ENCODE data around the gene TJP1.

The TJP1 gene

DNA sequence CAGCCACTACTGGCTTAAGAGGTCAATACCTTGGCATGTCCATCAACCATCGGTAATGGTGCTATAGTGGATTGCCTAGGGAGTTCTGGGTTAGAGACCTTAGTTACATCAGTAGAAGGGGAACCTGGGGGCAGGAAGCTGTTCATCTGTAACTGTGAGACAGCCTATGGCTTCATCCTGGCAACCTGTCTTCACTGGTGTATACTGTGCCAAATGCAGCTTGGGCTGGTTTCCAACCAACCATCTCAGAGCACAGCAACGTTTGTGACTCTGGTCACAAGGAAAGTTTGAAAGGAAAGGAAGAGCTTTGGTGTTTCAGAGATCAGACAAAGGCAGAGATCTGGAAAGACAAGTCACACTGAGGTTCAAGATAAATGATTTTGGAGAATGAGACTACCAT lies 93.8 kb downstream of the TJP1 start:
- in situ Hi-C loops (cut with HindIII; ENCODE audit: low pct_unique_long_range_greater_than_20kb, low sequenced_read_pairs) = no loop called here
- DNase-seq (ENCODE audit: low read depth in 1 of 2, low spot score in 1 of 2) = no peak
- no peak for TF ChIP-seq JUND (IDR thresholded peaks at IDR 0.05; ENCODE audit: low read depth)

DNA sequence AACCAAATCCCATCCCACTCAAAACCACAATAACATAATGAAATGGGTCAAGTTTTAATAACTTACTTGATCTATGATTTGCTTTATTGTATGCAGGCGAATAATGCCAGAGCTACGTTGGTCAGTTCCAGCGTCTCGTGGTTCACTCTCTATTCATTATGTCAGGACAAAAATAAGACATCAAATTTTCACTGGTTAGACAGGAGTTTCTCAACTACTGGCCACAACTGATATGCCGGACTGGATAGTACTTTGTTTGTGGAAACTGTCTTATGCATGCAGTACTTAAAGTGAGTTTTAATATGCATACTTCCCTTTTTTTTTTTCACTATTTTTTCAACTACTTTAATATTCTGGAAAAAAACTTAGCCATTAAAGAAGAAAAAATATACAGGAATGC lies 94.4 kb downstream of the TJP1 start:
- in situ Hi-C loops (cut with HindIII; ENCODE audit: low pct_unique_long_range_greater_than_20kb, low sequenced_read_pairs) = no loop called here
- DNase-seq (ENCODE audit: low read depth in 1 of 2, low spot score in 1 of 2) = no peak
- no peak for TF ChIP-seq JUND (IDR thresholded peaks at IDR 0.05; ENCODE audit: low read depth)

DNA sequence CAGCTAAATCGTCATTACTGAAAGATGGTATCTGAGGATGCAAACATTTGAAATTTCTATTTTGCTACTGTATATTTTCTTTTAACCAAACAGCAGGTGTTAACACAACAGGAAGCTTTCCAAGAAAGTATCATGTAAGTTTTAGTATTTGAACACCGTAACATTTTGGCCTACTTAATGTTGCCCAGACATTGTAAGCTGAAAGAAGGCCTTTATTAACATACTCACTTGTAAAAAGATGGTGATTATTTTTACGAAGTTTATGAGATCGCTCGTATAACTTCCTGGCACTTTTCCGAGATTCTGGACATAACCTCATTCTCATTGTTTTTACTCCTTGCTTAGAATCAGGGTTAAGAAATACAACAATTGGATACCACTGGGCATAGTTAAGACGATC lies 95.7 kb downstream of the TJP1 start:
- no peak for TF ChIP-seq JUND (IDR thresholded peaks at IDR 0.05; ENCODE audit: low read depth)
- in situ Hi-C loops (cut with HindIII; ENCODE audit: low pct_unique_long_range_greater_than_20kb, low sequenced_read_pairs) = no loop called here
- no peak for DNase-seq (ENCODE audit: low read depth in 1 of 2, low spot score in 1 of 2)

DNA sequence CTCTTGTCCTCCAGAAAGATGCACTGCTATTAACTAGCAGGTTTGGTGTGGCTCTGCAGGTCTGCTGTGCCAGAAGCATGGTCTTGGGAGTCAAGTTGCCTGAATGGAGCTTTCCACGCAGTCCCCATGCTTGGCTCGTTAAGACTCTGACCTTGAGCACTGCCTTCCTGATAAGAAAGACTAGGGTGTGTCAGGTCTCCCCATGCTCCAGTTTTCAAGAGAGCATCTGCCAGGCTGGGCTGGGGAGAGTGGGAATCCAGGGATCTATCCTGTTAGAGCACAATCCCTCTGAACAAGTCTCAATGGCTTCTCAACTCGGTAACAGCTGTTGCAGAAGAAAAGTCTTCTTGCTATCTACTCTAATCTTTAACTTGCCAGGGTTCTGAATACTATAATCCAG lies 98.2 kb downstream of the TJP1 start:
- in situ Hi-C loops (cut with HindIII; ENCODE audit: low pct_unique_long_range_greater_than_20kb, low sequenced_read_pairs) = no loop called here
- DNase-seq (ENCODE audit: low read depth in 1 of 2, low spot score in 1 of 2) = no peak
- TF ChIP-seq JUND (IDR thresholded peaks at IDR 0.05; ENCODE audit: low read depth) = no peak

DNA sequence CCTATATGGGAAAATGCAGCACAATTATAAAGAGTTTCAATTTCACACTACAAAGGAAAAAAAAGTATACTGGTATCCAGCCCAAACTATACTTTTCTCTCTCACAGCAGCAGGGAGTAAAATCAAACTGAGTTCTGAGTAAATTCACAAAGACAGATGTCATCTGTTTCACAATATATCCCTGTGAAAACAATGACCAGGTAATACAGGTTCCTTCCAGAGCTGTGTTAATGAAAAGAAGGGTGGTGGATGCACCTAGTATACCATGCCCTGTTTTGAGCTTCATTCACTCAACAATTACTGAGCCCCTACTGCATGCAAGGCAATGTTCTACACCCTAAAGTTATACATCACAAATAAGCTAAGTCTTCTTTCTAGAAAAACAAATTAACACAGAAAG lies 108.5 kb downstream of the TJP1 start:
- in situ Hi-C loops (cut with HindIII; ENCODE audit: low pct_unique_long_range_greater_than_20kb, low sequenced_read_pairs) = no loop called here
- TF ChIP-seq JUND (IDR thresholded peaks at IDR 0.05; ENCODE audit: low read depth) = no peak
- peak in 1 of 2 experiments; percentile 26 for DNase-seq (ENCODE audit: low read depth in 1 of 2, low spot score in 1 of 2)

DNA sequence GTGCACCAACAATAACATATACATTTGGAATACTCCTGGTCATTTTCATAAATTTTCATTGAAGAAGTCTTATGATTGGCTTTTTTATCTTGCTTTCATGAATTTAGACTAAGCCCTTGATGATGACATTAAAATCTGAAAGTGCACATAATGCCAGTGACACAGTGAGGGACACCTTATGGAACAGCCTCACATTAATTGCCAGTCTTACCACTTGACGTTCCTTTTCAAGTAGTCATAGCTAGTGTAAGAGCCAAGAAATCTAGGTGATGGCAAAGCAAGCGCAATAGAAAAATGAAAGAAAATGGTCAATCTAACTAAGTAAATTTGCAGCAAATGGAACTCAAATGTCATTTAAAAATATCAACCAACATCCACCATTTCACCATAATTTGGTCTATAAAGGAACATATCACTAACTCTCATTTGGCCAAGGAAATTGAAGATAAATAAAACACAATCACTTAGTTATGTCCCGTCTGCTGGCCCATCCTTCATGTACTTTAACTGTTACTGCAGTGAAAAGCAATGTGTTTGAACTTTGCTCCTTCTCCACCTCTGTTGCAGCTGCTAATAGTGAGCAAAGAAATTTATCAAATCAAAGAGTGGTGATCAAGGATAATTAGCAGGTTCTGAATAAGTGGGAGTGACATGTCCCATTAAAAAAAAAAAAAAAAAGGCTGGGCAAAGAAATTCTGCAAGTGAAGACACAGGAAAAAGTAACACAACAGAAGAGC lies 110.0 kb downstream of the TJP1 start:
- no peak for TF ChIP-seq JUND (IDR thresholded peaks at IDR 0.05; ENCODE audit: low read depth)
- DNase-seq (ENCODE audit: low read depth in 1 of 2, low spot score in 1 of 2) = no peak

DNA sequence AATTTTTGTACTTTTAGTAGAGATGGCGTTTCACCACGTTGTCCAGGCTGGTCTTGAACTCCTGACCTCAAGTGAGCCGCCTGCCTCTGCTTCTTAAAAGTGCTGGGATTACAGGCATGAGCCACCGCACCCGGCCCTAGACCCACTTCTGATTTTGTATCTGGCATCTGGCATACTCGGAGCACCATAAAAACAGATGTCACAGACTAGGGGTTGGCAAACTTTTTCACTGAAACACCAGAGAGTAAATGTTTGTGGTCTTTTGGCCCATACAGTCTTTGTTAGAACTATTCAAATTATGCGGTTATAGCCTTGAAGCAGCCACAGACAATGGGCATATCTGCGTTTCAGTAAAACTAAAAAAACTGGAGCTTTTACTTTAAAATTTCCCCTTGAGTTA lies 110.7 kb downstream of the TJP1 start:
- no peak for TF ChIP-seq JUND (IDR thresholded peaks at IDR 0.05; ENCODE audit: low read depth)
- in situ Hi-C loops (cut with HindIII; ENCODE audit: low pct_unique_long_range_greater_than_20kb, low sequenced_read_pairs) = no loop called here
- DNase-seq (ENCODE audit: low read depth in 1 of 2, low spot score in 1 of 2) = no peak

More for the DNA sequence above, 110.0 kb downstream of the TJP1 start:
- in situ Hi-C loops (cut with HindIII; ENCODE audit: low pct_unique_long_range_greater_than_20kb, low sequenced_read_pairs) = no loop called here

DNA sequence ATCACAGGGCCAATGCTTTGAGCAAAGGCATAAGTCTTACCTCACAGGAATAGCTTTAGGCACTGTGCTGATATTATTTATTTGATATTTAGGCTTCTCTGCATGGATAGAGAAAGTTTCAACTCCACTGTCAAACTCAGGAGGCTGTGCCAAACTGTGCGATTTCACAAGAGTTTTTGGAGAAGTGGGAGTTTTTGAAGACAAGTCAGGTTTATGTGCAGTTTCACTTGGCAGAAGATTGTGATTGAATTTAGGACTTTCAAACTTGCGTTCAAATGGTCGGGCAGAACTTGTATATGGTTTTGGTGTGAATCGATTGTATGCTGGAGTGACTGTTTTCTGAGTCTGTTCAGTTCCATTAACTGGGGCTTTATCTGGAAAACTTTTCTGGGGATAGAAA lies 113.7 kb downstream of the TJP1 start:
- no peak for TF ChIP-seq JUND (IDR thresholded peaks at IDR 0.05; ENCODE audit: low read depth)
- no peak for DNase-seq (ENCODE audit: low read depth in 1 of 2, low spot score in 1 of 2)
- in situ Hi-C loops (cut with HindIII; ENCODE audit: low pct_unique_long_range_greater_than_20kb, low sequenced_read_pairs) = no loop called here

DNA sequence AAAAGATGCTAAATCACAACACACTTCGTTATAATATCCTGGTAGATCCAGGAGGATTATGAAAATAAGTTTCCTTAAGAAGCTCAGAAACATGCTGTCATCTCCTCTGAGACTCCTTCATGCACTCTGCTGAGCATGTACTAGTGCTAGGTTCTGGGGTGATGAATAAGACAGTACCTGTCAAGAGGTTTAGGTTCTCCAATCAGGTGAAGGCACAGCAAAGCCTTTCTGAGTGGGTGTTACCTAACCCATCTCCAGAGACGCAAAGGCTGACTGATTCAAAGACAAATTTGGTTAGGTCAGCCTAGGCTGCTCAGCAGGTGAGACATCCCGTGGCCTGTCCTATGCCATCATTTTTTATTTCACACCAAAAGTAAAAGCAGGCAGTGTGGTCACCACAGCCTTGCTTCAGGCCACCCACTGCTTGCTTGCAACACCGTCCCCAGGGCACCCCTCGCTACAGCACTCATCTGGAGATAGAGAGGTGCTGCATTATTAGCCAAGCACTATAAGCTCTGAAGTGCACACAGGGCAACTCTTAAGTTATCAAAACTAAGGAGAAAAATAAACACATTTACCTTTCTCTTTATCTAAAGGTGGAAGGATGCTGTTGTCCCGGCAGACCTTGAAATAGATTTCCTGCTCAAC lies 117.2 kb downstream of the TJP1 start:
- in situ Hi-C loops (cut with HindIII; ENCODE audit: low pct_unique_long_range_greater_than_20kb, low sequenced_read_pairs) = no loop called here
- no peak for DNase-seq (ENCODE audit: low read depth in 1 of 2, low spot score in 1 of 2)
- no peak for TF ChIP-seq JUND (IDR thresholded peaks at IDR 0.05; ENCODE audit: low read depth)

DNA sequence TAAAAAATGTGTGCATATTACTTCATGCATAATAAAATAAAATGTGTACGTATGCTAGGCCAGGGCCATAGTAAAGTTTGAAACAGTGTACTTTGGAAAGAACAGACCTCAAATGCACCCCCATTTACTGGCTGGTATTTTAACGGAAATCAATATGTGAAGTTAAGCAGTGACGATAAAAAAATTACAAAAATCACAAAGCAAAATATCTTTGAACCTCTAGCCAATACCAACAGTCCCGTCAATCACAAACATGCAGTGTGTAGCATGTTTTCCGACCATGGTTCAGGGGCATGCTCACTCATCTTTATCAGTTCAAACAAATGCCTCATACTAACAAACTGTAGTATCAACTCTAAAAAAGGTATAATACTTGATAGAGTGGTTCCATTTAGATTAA lies 121.1 kb downstream of the TJP1 start:
- TF ChIP-seq JUND (IDR thresholded peaks at IDR 0.05; ENCODE audit: low read depth) = no peak
- no peak for DNase-seq (ENCODE audit: low read depth in 1 of 2, low spot score in 1 of 2)
- in situ Hi-C loops (cut with HindIII; ENCODE audit: low pct_unique_long_range_greater_than_20kb, low sequenced_read_pairs) = no loop called here

DNA sequence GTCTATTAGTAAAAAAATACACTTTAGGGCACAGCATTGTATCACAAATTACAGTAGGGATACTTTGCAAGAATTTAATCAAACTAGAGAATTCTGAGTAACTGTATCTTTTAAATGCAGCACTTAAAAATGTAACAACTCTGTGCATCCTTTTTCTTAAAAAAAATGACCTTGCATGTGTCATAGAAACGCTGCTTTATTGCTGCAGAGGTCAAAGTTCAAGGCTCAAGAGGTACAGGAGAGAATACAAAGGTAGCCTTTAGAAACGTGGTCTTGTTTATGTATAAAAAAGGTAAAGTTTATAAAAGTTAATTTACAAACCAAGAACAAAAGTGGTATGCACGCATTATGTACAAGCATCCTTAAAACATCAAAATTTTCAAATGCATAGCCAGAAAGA lies 122.0 kb downstream of the TJP1 start:
- no peak for DNase-seq (ENCODE audit: low read depth in 1 of 2, low spot score in 1 of 2)
- no peak for TF ChIP-seq JUND (IDR thresholded peaks at IDR 0.05; ENCODE audit: low read depth)
- in situ Hi-C loops (cut with HindIII; ENCODE audit: low pct_unique_long_range_greater_than_20kb, low sequenced_read_pairs) = no loop called here

DNA sequence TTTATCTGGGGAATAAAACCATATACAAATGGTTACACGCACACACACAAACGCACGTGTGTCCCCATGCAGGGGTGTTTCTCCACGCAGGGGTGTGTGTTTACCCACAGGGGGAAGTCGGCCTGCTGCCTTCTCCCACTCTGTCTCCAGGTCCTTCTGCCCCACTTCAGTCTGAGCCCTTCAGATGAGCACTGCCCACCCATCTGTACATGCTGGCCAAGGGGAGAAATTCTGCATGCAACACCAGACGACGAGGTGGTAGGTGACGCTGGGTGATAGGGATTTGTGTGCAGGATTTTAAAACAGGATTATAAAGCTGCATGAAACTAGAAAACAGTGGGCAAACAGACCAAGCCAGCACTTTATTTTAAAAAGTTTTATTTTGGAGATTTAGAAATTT lies 122.5 kb downstream of the TJP1 start:
- no peak for TF ChIP-seq JUND (IDR thresholded peaks at IDR 0.05; ENCODE audit: low read depth)
- in situ Hi-C loops (cut with HindIII; ENCODE audit: low pct_unique_long_range_greater_than_20kb, low sequenced_read_pairs) = no loop called here
- no peak for DNase-seq (ENCODE audit: low read depth in 1 of 2, low spot score in 1 of 2)

DNA sequence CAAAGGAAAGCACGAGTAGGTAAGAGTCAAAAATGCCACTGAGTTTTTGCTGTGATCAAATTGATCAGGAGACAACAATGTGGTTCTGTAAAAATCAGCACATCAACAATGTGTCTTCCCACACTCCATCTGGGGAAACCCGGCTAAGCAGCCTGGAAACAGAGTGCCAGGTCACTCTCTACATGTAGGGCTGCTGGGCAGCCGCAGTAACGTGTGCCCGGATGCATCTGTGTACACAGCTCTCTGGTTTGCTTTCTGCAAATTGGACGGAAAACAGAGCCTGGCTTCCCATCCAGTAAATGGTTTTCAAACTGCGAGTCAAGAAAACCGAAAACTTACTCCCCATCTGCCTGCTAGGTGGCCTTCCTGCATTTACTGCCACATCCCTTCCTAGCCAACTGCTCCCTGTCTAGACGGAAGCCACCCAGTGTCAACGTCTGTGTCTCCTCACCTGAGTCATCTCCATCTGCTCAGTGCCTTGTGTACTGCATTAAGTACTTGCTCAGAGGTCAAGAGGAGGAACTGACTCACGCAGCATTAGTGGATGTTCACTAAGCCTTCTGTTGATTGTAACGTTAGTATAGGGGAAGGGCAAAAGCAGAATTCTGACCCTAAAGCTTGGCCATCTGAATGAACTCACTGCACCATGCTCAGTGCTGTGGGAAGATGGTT lies 124.1 kb downstream of the TJP1 start:
- no peak for TF ChIP-seq JUND (IDR thresholded peaks at IDR 0.05; ENCODE audit: low read depth)
- DNase-seq (ENCODE audit: low read depth in 1 of 2, low spot score in 1 of 2) = no peak
- in situ Hi-C loops (cut with HindIII; ENCODE audit: low pct_unique_long_range_greater_than_20kb, low sequenced_read_pairs) = no loop called here
